Measurements from ENCODE around the gene MPZL3. TPM values are rescaled to one million over a fixed set of nuclear protein-coding genes. Genes with fewer than 3 reads are reported as not detected.

Gene MPZL3
- total RNA-seq, 3 donors from 2014 or later, result 0.64 to 23.0 (median 13.1) TPM

GRCh38 chr11:118219732-118220131 lies 32.4 kb downstream of the MPZL3 start:
- H3K27ac ChIP-seq, result no peak overlapping the region

GRCh38 chr11:118219244-118219643 lies 32.9 kb downstream of the MPZL3 start:
- Histone ChIP-seq H3K4me1 (no peaks in the 10 kb centered on the region), H3K9me3 (no peaks in the 10 kb centered on the region), H3K27me3 (no peaks in the 10 kb centered on the region), H3K27ac (no peak overlapping the region), H3K36me3 (no peaks in the 10 kb centered on the region), H3K4me3 (no peak overlapping the region)
- TF ChIP-seq CTCF (IDR thresholded peaks at IDR 0.05) (no peak), POLR2AphosphoS5 (IDR thresholded peaks at IDR 0.05) (no peak), POLR2A (IDR thresholded peaks at IDR 0.05) (no peak)
- DNase-seq (ENCODE audit: low spot score in 2 of 2), result no peak
- intact Hi-C loops (cut with DNase I; ENCODE audit: low total_unique reads), result loop anchor here (10.0 kb wide), 1 partner anchor 1186 kb away; no protein-coding TSS in a partner anchor

More at GRCh38 chr11:118219732-118220131, 32.4 kb downstream of the MPZL3 start:
- H3K4me1 ChIP-seq, result no peaks in the 10 kb centered on the region
- H3K4me3 ChIP-seq, result no peak overlapping the region
- TF ChIP-seq CTCF (IDR thresholded peaks at IDR 0.05) (no peak), POLR2AphosphoS5 (IDR thresholded peaks at IDR 0.05) (no peak), POLR2A (IDR thresholded peaks at IDR 0.05) (no peak)
- no peaks in the 10 kb centered on the region for H3K9me3 ChIP-seq
- no peak for DNase-seq (ENCODE audit: low spot score in 2 of 2)
- H3K27me3 ChIP-seq, result no peaks in the 10 kb centered on the region
- H3K36me3 ChIP-seq, result no peaks in the 10 kb centered on the region
- intact Hi-C loops (cut with DNase I; ENCODE audit: low total_unique reads), result loop anchor here (10.0 kb wide), 1 partner anchor 1185 kb away; no protein-coding TSS in a partner anchor

GRCh38 chr11:118217575-118217974 lies 34.6 kb downstream of the MPZL3 start:
- no peaks in the 10 kb centered on the region for H3K27me3 ChIP-seq
- DNase-seq (ENCODE audit: low spot score in 2 of 2), result no peak
- TF ChIP-seq CTCF (IDR thresholded peaks at IDR 0.05) (no peak), POLR2AphosphoS5 (IDR thresholded peaks at IDR 0.05) (no peak), POLR2A (IDR thresholded peaks at IDR 0.05) (no peak)
- H3K27ac ChIP-seq, result no peak overlapping the region
- no peaks in the 10 kb centered on the region for H3K9me3 ChIP-seq
- H3K36me3 ChIP-seq, result no peaks in the 10 kb centered on the region
- H3K4me1 ChIP-seq, result no peaks in the 10 kb centered on the region
- H3K4me3 ChIP-seq, result no peak overlapping the region
- intact Hi-C loops (cut with DNase I; ENCODE audit: low total_unique reads), result loop anchor here (10.0 kb wide), 1 partner anchor 1187 kb away; no protein-coding TSS in a partner anchor

DNA sequence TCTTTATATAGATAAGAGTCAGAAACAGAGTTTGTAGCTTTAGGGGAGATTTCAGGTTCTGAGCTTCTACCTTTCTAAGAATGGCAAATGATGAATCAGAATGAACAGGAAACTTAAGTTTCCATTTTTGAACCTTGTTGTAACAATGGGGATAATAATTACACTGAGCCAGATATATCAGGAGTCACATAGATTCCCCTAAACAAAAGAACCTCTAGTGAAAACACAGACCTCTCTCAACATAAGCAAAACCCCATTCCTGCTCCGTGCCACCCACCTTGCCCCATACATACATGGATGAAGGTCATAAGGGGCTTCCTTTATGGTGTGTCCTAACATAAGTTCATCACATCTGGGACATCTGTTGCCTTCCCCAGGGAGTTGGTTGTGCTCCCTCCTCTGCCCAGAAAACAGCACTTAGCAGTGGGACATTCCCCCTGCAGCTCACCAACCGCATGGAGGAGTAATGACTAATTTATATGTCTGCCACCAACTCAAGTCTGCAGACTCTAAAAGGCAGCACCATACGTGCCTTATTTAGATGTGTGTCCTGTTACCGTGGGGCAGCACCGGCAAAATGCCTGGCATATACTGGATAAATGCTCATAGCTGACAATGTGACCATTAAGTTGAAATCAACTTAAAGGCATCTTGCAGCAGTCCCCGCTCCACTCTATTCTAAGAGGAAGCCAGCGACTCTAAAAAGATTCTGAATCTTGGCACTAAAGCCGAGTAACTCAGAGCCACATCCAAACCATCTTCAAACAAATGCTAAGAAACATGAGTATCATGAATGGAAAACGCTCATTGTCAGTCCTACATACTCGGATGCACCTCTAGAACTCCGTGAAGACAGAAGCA lies 35.3 kb downstream of the MPZL3 start:
- no peak overlapping the region for H3K27ac ChIP-seq
- H3K36me3 ChIP-seq, result no peaks in the 10 kb centered on the region
- no peak for TF ChIP-seq POLR2AphosphoS5 (IDR thresholded peaks at IDR 0.05)
- TF ChIP-seq POLR2A (IDR thresholded peaks at IDR 0.05), result no peak
- TF ChIP-seq CTCF (IDR thresholded peaks at IDR 0.05), result no peak
- H3K4me1 ChIP-seq, result no peaks in the 10 kb centered on the region
- intact Hi-C loops (cut with DNase I; ENCODE audit: low total_unique reads), result loop anchor here (10.0 kb wide), 1 partner anchor 1188 kb away; no protein-coding TSS in a partner anchor
- no peaks in the 10 kb centered on the region for H3K9me3 ChIP-seq
- no peak for DNase-seq (ENCODE audit: low spot score in 2 of 2)
- no peak overlapping the region for H3K4me3 ChIP-seq
- H3K27me3 ChIP-seq, result no peaks in the 10 kb centered on the region

DNA sequence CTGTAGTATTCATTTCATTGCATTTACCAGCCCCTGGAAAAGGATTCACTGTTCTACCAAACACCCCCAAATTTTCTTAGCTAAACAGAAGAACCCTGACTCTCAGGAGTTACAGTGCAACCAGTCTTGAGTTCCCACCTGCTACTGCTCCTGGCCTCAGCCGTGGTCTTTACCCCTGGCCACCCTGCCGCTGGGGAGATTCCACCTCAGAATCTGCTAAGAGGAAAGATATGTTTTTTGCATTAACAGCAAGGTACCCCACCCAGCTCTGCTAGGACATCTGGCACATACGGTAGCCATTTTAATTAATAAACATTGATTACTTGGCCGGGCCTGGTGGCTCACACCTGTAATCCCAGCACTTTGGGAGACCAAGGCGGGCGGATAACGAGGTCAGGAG lies 36.4 kb downstream of the MPZL3 start:
- Histone ChIP-seq H3K27me3 (no peaks in the 10 kb centered on the region), H3K36me3 (no peaks in the 10 kb centered on the region), H3K27ac (no peak overlapping the region), H3K4me3 (no peak overlapping the region), H3K9me3 (no peaks in the 10 kb centered on the region), H3K4me1 (no peaks in the 10 kb centered on the region)
- intact Hi-C loops (cut with DNase I; ENCODE audit: low total_unique reads), result loop anchor here (10.0 kb wide), 1 partner anchor 1189 kb away; no protein-coding TSS in a partner anchor
- no peak for DNase-seq (ENCODE audit: low spot score in 2 of 2)
- TF ChIP-seq POLR2AphosphoS5 (IDR thresholded peaks at IDR 0.05), result no peak
- no peak for TF ChIP-seq CTCF (IDR thresholded peaks at IDR 0.05)
- no peak for TF ChIP-seq POLR2A (IDR thresholded peaks at IDR 0.05)
